Activated T-cell treated with anti-CD3 and anti-CD28 coated beads, Interleukin-2, amount 50 U/mL, for 4 hours (primary cell): ENCODE data around the gene LDB2. TPM values are rescaled to one million over a fixed set of nuclear protein-coding genes. Genes with fewer than 3 reads are reported as not detected.
"Not testable (repeated sequence)": the region's sequence is repeated elsewhere in the genome, so short reads cannot be mapped to it uniquely, and the experiment has no call there.

Experiments
- ATAC-seq, 2 donors: fragments of 200-7000 bp; cut with Tn5 transposase; one replicate each; pipeline ENCODE4 v1.10.0; 2021
- DNase-seq: peaks from one replicate; pipeline ENCODE4 v3.0.0-alpha.2; 2020
- H3K27me3 Mint-ChIP-seq: one replicate; pipeline ENCODE4 v1.8.0; 2021; ENCODE audit warnings: low read depth, mixed read lengths
- H3K36me3 Mint-ChIP-seq: one replicate; pipeline ENCODE4 v1.8.0; 2022; ENCODE audit warnings: mixed read lengths; ENCODE audit not compliant: insufficient read depth
- H3K4me1 Mint-ChIP-seq: one replicate; pipeline ENCODE4 v1.8.0; 2021; ENCODE audit warnings: low read depth, mixed read lengths
- H3K4me3 Mint-ChIP-seq: one replicate; pipeline ENCODE4 v1.8.0; 2021; ENCODE audit warnings: mild to moderate bottlenecking, moderate library complexity, mixed read lengths
- H3K9me3 Mint-ChIP-seq: one replicate; pipeline ENCODE4 v1.8.0; 2021; ENCODE audit warnings: mixed read lengths
- total RNA-seq, 3 donors: library from RNA; stranded (reverse); gene quantifications; one replicate each; pipeline ENCODE4 v1.2.1, GENCODE V29; 2021

The LDB2 gene
- total RNA-seq, 3 donors from 2014 or later = 0.11 TPM; not detected in 2

DNA sequence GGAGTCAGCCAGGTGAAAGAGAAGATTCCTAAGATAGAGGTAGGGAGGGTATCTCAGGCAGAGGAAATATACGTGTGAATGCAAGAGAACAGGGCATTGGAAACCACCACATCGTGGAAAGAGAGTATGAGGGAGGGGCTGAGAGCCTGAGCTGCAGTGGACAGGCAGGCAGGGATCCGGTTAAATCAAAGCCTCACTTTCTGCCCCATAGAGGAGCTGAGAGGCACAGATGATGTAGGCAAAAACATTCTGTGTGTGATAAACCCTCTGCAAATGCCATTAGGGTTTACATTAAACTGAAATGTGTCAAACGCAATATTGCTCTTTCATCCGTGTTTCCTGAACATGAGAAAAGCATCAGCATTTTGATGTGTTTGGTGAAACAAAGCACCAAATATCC is 374.0 kb downstream of the LDB2 start:
- ATAC-seq (no peak), DNase-seq (no peak)
- no peaks in the 10 kb centered on the region for H3K4me1 Mint-ChIP-seq
- H3K9me3 Mint-ChIP-seq = peaks cover 3% of the 10 kb centered on the region
- H3K4me3 Mint-ChIP-seq = no peak overlapping the region
- no peaks in the 10 kb centered on the region for H3K27me3 Mint-ChIP-seq
- H3K36me3 Mint-ChIP-seq = no peaks in the 10 kb centered on the region

GRCh38 chr4:16523526-16523925 is 374.9 kb downstream of the LDB2 start:
- H3K27me3 Mint-ChIP-seq, H3K4me1 Mint-ChIP-seq, H3K36me3 Mint-ChIP-seq, H3K9me3 Mint-ChIP-seq, H3K4me3 Mint-ChIP-seq, DNase-seq, ATAC-seq: not testable (repeated sequence)

DNA sequence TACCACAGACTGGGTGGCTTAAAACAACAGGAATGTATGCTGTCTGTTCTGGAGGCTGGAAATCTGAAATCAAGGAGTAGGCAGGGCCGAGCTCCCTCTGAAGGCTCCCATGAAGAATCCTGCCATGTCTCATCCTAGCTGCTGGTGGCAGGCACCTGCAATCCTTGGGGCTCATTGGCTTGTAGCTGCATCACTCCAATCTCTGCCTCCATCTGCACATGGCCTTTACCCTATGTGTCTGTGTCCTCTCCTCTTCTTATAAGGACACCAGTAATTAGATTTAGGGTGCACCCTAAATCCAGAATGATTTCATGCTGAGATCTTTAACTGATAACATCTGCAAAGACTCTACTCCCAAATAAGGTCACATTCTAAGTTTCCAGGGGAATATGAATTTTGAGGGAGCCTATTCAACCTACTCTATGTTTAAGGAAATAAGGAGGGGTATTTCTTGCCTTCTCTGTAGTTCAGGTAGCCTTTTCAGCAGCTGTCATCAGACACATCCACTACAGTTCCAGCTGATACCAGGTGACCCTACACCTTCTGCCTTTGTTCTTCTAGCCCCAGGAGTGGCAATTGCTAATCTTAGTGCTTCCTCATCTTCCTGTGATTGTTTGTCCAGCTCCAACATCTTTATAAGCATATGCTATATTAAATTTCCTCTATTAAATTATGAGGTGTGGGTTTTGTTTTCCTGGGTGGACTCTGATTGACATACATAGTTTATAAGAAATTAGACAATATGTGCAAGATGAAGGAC is 377.1 kb downstream of the LDB2 start:
- H3K4me1 Mint-ChIP-seq = no peaks in the 10 kb centered on the region
- no peak for ATAC-seq
- no peaks in the 10 kb centered on the region for H3K36me3 Mint-ChIP-seq
- H3K9me3 Mint-ChIP-seq = no peaks in the 10 kb centered on the region
- H3K27me3 Mint-ChIP-seq = no peaks in the 10 kb centered on the region
- DNase-seq = no peak
- H3K4me3 Mint-ChIP-seq = no peak overlapping the region

GRCh38 chr4:16516796-16517439 is 381.5 kb downstream of the LDB2 start:
- no peaks in the 10 kb centered on the region for H3K4me1 Mint-ChIP-seq
- no peaks in the 10 kb centered on the region for H3K27me3 Mint-ChIP-seq
- H3K36me3 Mint-ChIP-seq = no peaks in the 10 kb centered on the region
- no peaks in the 10 kb centered on the region for H3K9me3 Mint-ChIP-seq
- no peak for DNase-seq
- ATAC-seq = no peak
- H3K4me3 Mint-ChIP-seq = no peak overlapping the region

GRCh38 chr4:16513876-16514275 is 384.6 kb downstream of the LDB2 start:
- no peak for DNase-seq
- H3K9me3 Mint-ChIP-seq = peaks cover 5% of the 10 kb centered on the region
- no peaks in the 10 kb centered on the region for H3K36me3 Mint-ChIP-seq
- H3K4me3 Mint-ChIP-seq = no peak overlapping the region
- no peaks in the 10 kb centered on the region for H3K4me1 Mint-ChIP-seq
- H3K27me3 Mint-ChIP-seq = no peaks in the 10 kb centered on the region
- ATAC-seq = no peak

DNA sequence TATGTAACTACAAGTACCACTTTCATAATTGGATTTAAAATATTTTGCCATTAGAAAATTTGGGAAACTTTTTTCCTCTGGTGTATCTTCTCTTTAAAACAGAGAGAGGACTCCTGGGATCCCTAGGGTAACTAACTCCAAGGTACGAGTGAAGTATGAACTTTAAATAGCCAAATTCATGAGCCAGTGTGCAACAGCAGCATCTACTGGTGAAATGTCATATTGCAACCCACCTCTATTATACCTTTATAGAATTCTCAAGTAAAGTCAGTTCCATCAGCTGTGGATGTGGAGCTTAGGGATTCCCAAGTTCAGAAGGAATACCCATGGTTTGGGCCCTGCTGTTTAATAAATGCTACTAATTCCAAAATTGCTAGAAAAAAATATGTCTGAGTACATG is 389.5 kb downstream of the LDB2 start:
- peaks cover 5% of the 10 kb centered on the region for H3K9me3 Mint-ChIP-seq
- no peak for ATAC-seq
- H3K4me1 Mint-ChIP-seq = no peaks in the 10 kb centered on the region
- H3K4me3 Mint-ChIP-seq = no peak overlapping the region
- no peaks in the 10 kb centered on the region for H3K36me3 Mint-ChIP-seq
- DNase-seq = no peak
- no peaks in the 10 kb centered on the region for H3K27me3 Mint-ChIP-seq

- Mint-ChIP-seq H3K27me3 (no peaks in the 10 kb centered on the region), H3K4me1 (no peaks in the 10 kb centered on the region), H3K4me3 (no peak overlapping the region), H3K36me3 (no peaks in the 10 kb centered on the region), H3K9me3 (no peaks in the 10 kb centered on the region)
- DNase-seq = no peak
- ATAC-seq = no peak
These were observed 392.7 kb downstream of the LDB2 start for GRCh38 chr4:16505726-16506125.

- Mint-ChIP-seq H3K4me3 (no peak overlapping the region), H3K27me3 (no peaks in the 10 kb centered on the region), H3K36me3 (no peaks in the 10 kb centered on the region), H3K9me3 (no peaks in the 10 kb centered on the region), H3K4me1 (no peaks in the 10 kb centered on the region)
- ATAC-seq = no peak
- no peak for DNase-seq
These were observed 393.2 kb downstream of the LDB2 start for GRCh38 chr4:16505267-16505666.

DNA sequence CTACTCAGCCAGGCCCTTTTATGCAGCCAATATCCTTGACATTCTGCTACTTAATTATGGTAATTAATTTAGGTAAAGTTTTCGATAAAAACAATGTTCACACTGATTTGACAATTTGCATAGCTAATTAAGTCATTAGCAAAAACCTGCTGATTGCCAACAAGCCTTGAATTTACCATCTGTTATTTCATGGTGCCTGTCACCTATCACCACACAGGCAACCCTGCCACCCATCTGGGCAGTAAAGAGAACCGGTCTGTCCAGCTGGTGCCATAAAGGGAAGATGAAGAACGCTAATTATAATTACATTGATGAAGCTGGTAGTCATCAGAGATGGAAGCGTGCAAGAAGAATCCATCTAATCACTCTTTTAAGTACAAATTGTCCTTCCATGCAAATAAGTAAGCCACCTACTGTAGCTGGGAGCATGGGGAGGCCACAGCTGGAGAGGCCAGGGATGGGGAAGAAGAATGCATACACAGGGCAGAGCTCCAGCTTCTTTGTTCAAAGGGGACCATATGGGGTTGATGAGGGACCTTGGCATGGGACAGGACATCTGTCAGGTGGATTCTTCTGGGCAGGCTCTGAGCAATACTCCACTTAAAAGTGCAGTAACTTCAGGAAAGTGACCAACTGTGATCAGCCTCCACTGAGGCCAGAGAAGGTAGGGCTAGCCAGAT is 394.9 kb downstream of the LDB2 start:
- DNase-seq (no peak), ATAC-seq (no peak)
- Mint-ChIP-seq H3K27me3 (no peaks in the 10 kb centered on the region), H3K4me3 (no peak overlapping the region), H3K36me3 (no peaks in the 10 kb centered on the region), H3K9me3 (no peaks in the 10 kb centered on the region), H3K4me1 (no peaks in the 10 kb centered on the region)

GRCh38 chr4:16498978-16499377 is 399.5 kb downstream of the LDB2 start:
- no peak for ATAC-seq
- DNase-seq = no peak
- Mint-ChIP-seq H3K36me3 (no peaks in the 10 kb centered on the region), H3K27me3 (no peaks in the 10 kb centered on the region), H3K9me3 (peaks cover 6% of the 10 kb centered on the region), H3K4me3 (no peak overlapping the region), H3K4me1 (no peaks in the 10 kb centered on the region)

DNA sequence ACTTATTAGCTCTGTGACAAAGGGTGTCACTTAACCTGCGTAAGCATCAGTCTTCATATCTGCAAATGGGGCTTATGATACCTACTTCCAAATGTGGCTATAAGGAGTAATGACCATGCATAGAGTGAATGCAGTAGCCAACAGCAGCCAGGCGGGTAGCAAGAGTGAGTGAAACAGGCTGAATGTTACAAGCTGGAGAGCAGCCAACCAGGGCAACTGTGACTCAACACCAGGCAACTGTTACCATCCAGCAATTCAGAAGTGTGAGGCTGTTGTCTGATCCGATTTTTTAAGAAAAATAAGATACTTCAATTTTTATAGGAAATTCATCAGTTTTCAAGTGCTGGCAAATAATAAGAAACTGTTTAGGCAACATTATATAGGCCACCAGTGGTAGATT is 401.9 kb downstream of the LDB2 start:
- no peaks in the 10 kb centered on the region for H3K27me3 Mint-ChIP-seq
- H3K36me3 Mint-ChIP-seq = no peaks in the 10 kb centered on the region
- ATAC-seq (no peak), DNase-seq (no peak)
- H3K9me3 Mint-ChIP-seq = peaks cover 6% of the 10 kb centered on the region
- H3K4me3 Mint-ChIP-seq = no peak overlapping the region
- no peaks in the 10 kb centered on the region for H3K4me1 Mint-ChIP-seq

- no peaks in the 10 kb centered on the region for H3K36me3 Mint-ChIP-seq
- ATAC-seq (no peak), DNase-seq (no peak)
- no peaks in the 10 kb centered on the region for H3K4me1 Mint-ChIP-seq
- H3K4me3 Mint-ChIP-seq = no peak overlapping the region
- peaks cover 2% of the 10 kb centered on the region for H3K9me3 Mint-ChIP-seq
- no peaks in the 10 kb centered on the region for H3K27me3 Mint-ChIP-seq
These were observed 405.6 kb downstream of the LDB2 start for GRCh38 chr4:16492872-16493271.

GRCh38 chr4:16489226-16489625 is 409.2 kb downstream of the LDB2 start:
- Mint-ChIP-seq H3K4me1 (no peaks in the 10 kb centered on the region), H3K9me3 (peaks cover 3% of the 10 kb centered on the region), H3K27me3 (no peaks in the 10 kb centered on the region), H3K36me3 (no peaks in the 10 kb centered on the region), H3K4me3 (no peak overlapping the region)
- DNase-seq = no peak
- ATAC-seq = no peak

DNA sequence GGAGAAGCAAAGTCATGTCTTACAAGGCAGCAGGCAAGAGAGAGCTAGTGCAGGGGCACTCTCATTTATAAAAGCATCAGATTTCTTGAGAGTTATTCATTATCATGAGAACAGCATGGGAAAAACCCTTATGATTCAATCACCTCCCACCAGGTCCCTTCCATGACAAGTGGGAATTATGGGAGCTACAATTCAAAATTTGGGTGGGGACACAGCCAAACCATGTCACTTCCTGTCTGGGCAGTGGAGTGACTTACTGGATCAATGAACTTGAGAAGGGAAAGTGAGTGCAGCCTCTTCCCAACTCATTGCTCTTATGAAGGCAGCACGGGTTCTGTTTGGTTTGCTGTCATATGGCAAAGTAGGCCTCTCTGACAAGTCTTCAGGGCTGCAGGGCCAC is 410.4 kb downstream of the LDB2 start:
- H3K27me3 Mint-ChIP-seq = no peaks in the 10 kb centered on the region
- ATAC-seq (no peak), DNase-seq (no peak)
- no peaks in the 10 kb centered on the region for H3K36me3 Mint-ChIP-seq
- H3K4me3 Mint-ChIP-seq = no peak overlapping the region
- no peaks in the 10 kb centered on the region for H3K4me1 Mint-ChIP-seq
- peaks cover 3% of the 10 kb centered on the region for H3K9me3 Mint-ChIP-seq

GRCh38 chr4:16484711-16485110 is 413.7 kb downstream of the LDB2 start:
- no peak for ATAC-seq
- H3K4me1 Mint-ChIP-seq = no peaks in the 10 kb centered on the region
- no peaks in the 10 kb centered on the region for H3K27me3 Mint-ChIP-seq
- H3K36me3 Mint-ChIP-seq = no peaks in the 10 kb centered on the region
- H3K9me3 Mint-ChIP-seq = peaks cover 3% of the 10 kb centered on the region
- no peak for DNase-seq
- H3K4me3 Mint-ChIP-seq = no peak overlapping the region
